Measurements from ENCODE around the gene RPP25. TPM values are rescaled to one million over a fixed set of nuclear protein-coding genes. Genes with fewer than 3 reads are reported as not detected.

RPP25 gene
- total and polyA plus RNA-seq, 2 of the 13 experiments (the other 11 are each of a cell fraction or from before 2014, with no cell fraction given): 0.05 to 0.11 TPM

DNA sequence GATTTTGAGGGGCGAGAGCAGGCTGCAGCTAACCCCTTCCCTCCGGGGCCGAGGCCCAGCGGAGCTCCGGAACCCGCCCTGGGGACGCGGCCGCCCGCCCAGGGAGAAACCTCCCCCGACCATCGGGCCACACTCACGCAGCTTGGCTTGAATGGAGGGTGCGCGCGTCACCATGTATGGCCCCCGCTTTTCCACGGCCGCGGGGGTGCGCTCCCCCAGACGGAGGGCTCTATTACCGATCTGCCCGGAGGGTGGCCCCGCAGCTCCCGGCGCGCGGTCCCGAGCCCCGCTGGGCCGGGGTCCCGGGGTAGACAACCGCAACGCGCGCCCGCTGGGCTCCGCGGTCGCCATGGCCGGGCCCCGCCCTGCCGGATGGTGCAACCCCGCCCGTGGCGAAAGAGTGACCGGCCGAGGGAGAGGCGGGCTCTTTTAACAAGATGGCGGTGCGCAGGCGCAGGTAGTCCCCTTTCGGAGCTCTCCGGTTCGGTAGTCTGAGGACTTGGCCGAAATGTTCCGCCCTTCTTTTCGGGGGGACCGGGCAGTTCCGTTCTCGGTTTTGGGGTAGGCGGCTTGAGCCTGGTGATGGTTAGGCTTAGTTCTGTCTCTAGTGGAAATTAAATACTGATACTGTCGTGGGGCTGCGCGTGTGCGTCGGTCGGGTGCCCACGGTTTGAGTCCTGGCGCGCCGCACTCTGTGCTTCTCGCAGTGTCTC lies 50.0 kb downstream of the RPP25 start, which contains the start of gene FAM219B (continued):
- TF ChIP-seq, protein P1, sequence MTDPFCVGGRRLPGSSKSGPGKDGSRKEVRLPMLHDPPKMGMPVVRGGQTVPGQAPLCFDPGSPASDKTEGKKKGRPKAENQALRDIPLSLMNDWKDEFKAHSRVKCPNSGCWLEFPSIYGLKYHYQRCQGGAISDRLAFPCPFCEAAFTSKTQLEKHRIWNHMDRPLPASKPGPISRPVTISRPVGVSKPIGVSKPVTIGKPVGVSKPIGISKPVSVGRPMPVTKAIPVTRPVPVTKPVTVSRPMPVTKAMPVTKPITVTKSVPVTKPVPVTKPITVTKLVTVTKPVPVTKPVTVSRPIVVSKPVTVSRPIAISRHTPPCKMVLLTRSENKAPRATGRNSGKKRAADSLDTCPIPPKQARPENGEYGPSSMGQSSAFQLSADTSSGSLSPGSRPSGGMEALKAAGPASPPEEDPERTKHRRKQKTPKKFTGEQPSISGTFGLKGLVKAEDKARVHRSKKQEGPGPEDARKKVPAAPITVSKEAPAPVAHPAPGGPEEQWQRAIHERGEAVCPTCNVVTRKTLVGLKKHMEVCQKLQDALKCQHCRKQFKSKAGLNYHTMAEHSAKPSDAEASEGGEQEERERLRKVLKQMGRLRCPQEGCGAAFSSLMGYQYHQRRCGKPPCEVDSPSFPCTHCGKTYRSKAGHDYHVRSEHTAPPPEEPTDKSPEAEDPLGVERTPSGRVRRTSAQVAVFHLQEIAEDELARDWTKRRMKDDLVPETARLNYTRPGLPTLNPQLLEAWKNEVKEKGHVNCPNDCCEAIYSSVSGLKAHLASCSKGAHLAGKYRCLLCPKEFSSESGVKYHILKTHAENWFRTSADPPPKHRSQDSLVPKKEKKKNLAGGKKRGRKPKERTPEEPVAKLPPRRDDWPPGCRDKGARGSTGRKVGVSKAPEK (CRISPR knock-in tag; IDR thresholded peaks at IDR 0.05; ENCODE audit: borderline replicate concordance): no peak
- TF ChIP-seq SKI (IDR thresholded peaks at IDR 0.05; ENCODE audit: partially characterized antibody): peak; percentile 15
- peak; percentile 77; the same call in 1 of the 2 replicates for TF ChIP-seq ZNF546 (CRISPR knock-in tag; conservative IDR thresholded peaks at IDR 0.05)
- TF ChIP-seq ZNF24 (IDR thresholded peaks at IDR 0.05): no peak
- TF ChIP-seq MATR3 (CRISPR knock-in tag; IDR thresholded peaks at IDR 0.05): no peak
- TF ChIP-seq FLYWCH1 (CRISPR knock-in tag; IDR thresholded peaks at IDR 0.05): no peak
- TF ChIP-seq ZNF235 (CRISPR knock-in tag; IDR thresholded peaks at IDR 0.05; ENCODE audit: borderline replicate concordance): 0 out of 2 replicates have a peak, but pooled peaks have one; percentile 51
- TF ChIP-seq REPIN1 (CRISPR knock-in tag; IDR thresholded peaks at IDR 0.05; ENCODE audit: borderline replicate concordance, low read depth): no peak
- no peak for TF ChIP-seq ZNF33A (CRISPR knock-in tag; IDR thresholded peaks at IDR 0.05; ENCODE audit: borderline replicate concordance)
- no peak for TF ChIP-seq RNF219 (CRISPR knock-in tag; IDR thresholded peaks at IDR 0.05)
- 0 out of 2 replicates have a peak, but pooled peaks have one; percentile 18 for TF ChIP-seq ZNF660 (CRISPR knock-in tag; IDR thresholded peaks at IDR 0.05; ENCODE audit: borderline replicate concordance, low read depth)
- TF ChIP-seq MTA3 (CRISPR knock-in tag; IDR thresholded peaks at IDR 0.05): no peak
- TF ChIP-seq NFE2 (CRISPR knock-in tag; IDR thresholded peaks at IDR 0.05): no peak
- TF ChIP-seq, protein P2, sequence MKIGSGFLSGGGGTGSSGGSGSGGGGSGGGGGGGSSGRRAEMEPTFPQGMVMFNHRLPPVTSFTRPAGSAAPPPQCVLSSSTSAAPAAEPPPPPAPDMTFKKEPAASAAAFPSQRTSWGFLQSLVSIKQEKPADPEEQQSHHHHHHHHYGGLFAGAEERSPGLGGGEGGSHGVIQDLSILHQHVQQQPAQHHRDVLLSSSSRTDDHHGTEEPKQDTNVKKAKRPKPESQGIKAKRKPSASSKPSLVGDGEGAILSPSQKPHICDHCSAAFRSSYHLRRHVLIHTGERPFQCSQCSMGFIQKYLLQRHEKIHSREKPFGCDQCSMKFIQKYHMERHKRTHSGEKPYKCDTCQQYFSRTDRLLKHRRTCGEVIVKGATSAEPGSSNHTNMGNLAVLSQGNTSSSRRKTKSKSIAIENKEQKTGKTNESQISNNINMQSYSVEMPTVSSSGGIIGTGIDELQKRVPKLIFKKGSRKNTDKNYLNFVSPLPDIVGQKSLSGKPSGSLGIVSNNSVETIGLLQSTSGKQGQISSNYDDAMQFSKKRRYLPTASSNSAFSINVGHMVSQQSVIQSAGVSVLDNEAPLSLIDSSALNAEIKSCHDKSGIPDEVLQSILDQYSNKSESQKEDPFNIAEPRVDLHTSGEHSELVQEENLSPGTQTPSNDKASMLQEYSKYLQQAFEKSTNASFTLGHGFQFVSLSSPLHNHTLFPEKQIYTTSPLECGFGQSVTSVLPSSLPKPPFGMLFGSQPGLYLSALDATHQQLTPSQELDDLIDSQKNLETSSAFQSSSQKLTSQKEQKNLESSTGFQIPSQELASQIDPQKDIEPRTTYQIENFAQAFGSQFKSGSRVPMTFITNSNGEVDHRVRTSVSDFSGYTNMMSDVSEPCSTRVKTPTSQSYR (CRISPR knock-in tag; IDR thresholded peaks at IDR 0.05; ENCODE audit: borderline replicate concordance): 0 out of 2 replicates have a peak, but pooled peaks have one; percentile 6
- no peak for TF ChIP-seq ZBTB21 (CRISPR knock-in tag; IDR thresholded peaks at IDR 0.05)
- no peak for TF ChIP-seq ZNF891 (CRISPR knock-in tag; IDR thresholded peaks at IDR 0.05)
- no peak for TF ChIP-seq TCF7L2 (IDR thresholded peaks at IDR 0.05; ENCODE audit: low read depth, low read length)
- TF ChIP-seq ZNF337 (CRISPR knock-in tag; IDR thresholded peaks at IDR 0.05; ENCODE audit: borderline replicate concordance, low read depth): no peak; the same call in 1 of the 2 replicates
- no peak for TF ChIP-seq ZMAT3 (CRISPR knock-in tag; conservative IDR thresholded peaks at IDR 0.05)
- TF ChIP-seq ZNF7 (CRISPR knock-in tag; IDR thresholded peaks at IDR 0.05): no peak
- TF ChIP-seq PAF1 (CRISPR knock-in tag; IDR thresholded peaks at IDR 0.05): no peak
- TF ChIP-seq BCL6 (CRISPR knock-in tag; IDR thresholded peaks at IDR 0.05): peak; percentile 9; the same call in 1 of the 2 replicates
- TF ChIP-seq ISX (CRISPR knock-in tag; conservative IDR thresholded peaks at IDR 0.05): no peak
- TF ChIP-seq NFRKB (IDR thresholded peaks at IDR 0.05): no peak

All from HepG2 (cell line).